HPDE6-E6E7 (cell line): Measurements from ENCODE around the gene IER3.

Source experiments
- DNase-seq: peaks from one replicate; pipeline ENCODE4 v3.0.0; 2011; ENCODE audit warnings: missing footprints; ENCODE audit errors: extremely low spot score

The IER3 gene

GRCh38 chr6:30744054-30744805, at the start of gene IER3:
Gene IER3 (minus strand): TSS chr6:30744547. CDS start chr6:30744518, 29 bp downstream.
- DNase-seq: peak; percentile 82

- no peak for DNase-seq
These were observed 49.3 kb upstream of the IER3 start for GRCh38 chr6:30793521-30794194.

- no peak for DNase-seq
These were observed 48.4 kb upstream of the IER3 start for GRCh38 chr6:30792786-30793185.

- DNase-seq: no peak
These were observed 46.5 kb upstream of the IER3 start for GRCh38 chr6:30790724-30791383.

GRCh38 chr6:30789606-30790005, 45.3 kb upstream of the IER3 start:
- DNase-seq: no peak

- DNase-seq: no peak
These were observed 43.6 kb upstream of the IER3 start for GRCh38 chr6:30787954-30788353.

GRCh38 chr6:30782425-30783014, 38.2 kb upstream of the IER3 start:
- DNase-seq: no peak

- peak; percentile 83 for DNase-seq
These were observed 37.5 kb upstream of the IER3 start for GRCh38 chr6:30781743-30782424.

GRCh38 chr6:30781395-30781742, 37.0 kb upstream of the IER3 start:
- peak; percentile 33 for DNase-seq

GRCh38 chr6:30780642-30780920, 36.2 kb upstream of the IER3 start:
- no peak for DNase-seq

- DNase-seq: no peak
These were observed 35.7 kb upstream of the IER3 start for GRCh38 chr6:30779850-30780641.

- DNase-seq: no peak
These were observed 33.8 kb upstream of the IER3 start for GRCh38 chr6:30778001-30778635.

GRCh38 chr6:30777155-30777485, 32.8 kb upstream of the IER3 start:
- no peak for DNase-seq

- DNase-seq: no peak
These were observed 32.2 kb upstream of the IER3 start for GRCh38 chr6:30776390-30777154.

GRCh38 chr6:30775104-30775503, 30.8 kb upstream of the IER3 start:
- no peak for DNase-seq

GRCh38 chr6:30774701-30775100, 30.4 kb upstream of the IER3 start:
- no peak for DNase-seq

- no peak for DNase-seq
These were observed 26.2 kb upstream of the IER3 start for GRCh38 chr6:30770592-30770991.

GRCh38 chr6:30769853-30770524, 25.6 kb upstream of the IER3 start:
- no peak for DNase-seq

GRCh38 chr6:30769088-30769852, 24.9 kb upstream of the IER3 start:
- DNase-seq: peak; percentile 99
